HepG2 (cell line): ENCODE results near the gene NAPEPLD. TPM values are rescaled to one million over a fixed set of nuclear protein-coding genes. Genes with fewer than 3 reads are reported as not detected.

Experiments
- AGO2 ChIP-seq: fragments of 200-400 bp; formaldehyde crosslinking; optimal IDR thresholded peaks from 2 replicates; pipeline ENCODE3; 2017; ENCODE audit warnings: mild to moderate bottlenecking, low read depth, low read length, moderate library complexity
- HIC2 ChIP-seq: sonication (generic); formaldehyde crosslinking; IDR thresholded peaks from 2 replicates; pipeline ENCODE4 v1.9.0; 2022; ENCODE audit warnings: low read depth, missing genetic modification reagents
- KAT8 ChIP-seq: IDR thresholded peaks from 2 replicates; pipeline ENCODE4 v1.6.1; 2016; ENCODE audit warnings: missing genetic modification reagents, missing compliant biosample characterization
- KDM4B ChIP-seq: sonication (generic); formaldehyde crosslinking; IDR thresholded peaks from 2 replicates; pipeline ENCODE4 v1.4.0; 2020; ENCODE audit warnings: missing genetic modification reagents
- MED1 ChIP-seq: sonication (generic); formaldehyde crosslinking; IDR thresholded peaks from 2 replicates; pipeline ENCODE4 v1.4.0; 2020; ENCODE audit warnings: missing genetic modification reagents
- MXD1 ChIP-seq: sonication (generic); formaldehyde crosslinking; IDR thresholded peaks from 2 replicates; pipeline ENCODE4 v1.4.0; 2020; ENCODE audit warnings: mild to moderate bottlenecking, missing genetic modification reagents
- NAIF1 ChIP-seq: sonication (generic); formaldehyde crosslinking; IDR thresholded peaks from 2 replicates; pipeline ENCODE4 v1.5.0; 2020; ENCODE audit warnings: mild to moderate bottlenecking, missing genetic modification reagents, borderline replicate concordance
- NCOA2 ChIP-seq: sonication (generic); formaldehyde crosslinking; IDR thresholded peaks from 2 replicates; pipeline ENCODE4 v1.8.0; 2022; ENCODE audit warnings: inconsistent platforms
- TEAD2 ChIP-seq: sonication (generic); formaldehyde crosslinking; IDR thresholded peaks from 2 replicates; pipeline ENCODE4 v1.9.0; 2021; ENCODE audit warnings: missing genetic modification reagents
- YY1 ChIP-seq: IDR thresholded peaks from 2 replicates; pipeline ENCODE4 v1.6.1; 2011; ENCODE audit warnings: low read length, low read depth, moderate library complexity, mild to moderate bottlenecking; ENCODE audit not compliant: insufficient read depth, insufficient replicate concordance
- ZBTB14 ChIP-seq: sonication (generic); formaldehyde crosslinking; IDR thresholded peaks from 2 replicates; pipeline ENCODE4 v1.4.0; 2020; ENCODE audit warnings: missing genetic modification reagents
- ZNF12 ChIP-seq: sonication (generic); formaldehyde crosslinking; IDR thresholded peaks from 2 replicates; pipeline ENCODE4 v1.5.0; 2020; ENCODE audit warnings: missing genetic modification reagents
- ZNF180 ChIP-seq: sonication (generic); formaldehyde crosslinking; IDR thresholded peaks from 2 replicates; pipeline ENCODE4 v1.4.0; 2020; ENCODE audit warnings: low read depth, missing genetic modification reagents, borderline replicate concordance
- ZNF234 ChIP-seq: sonication (generic); formaldehyde crosslinking; conservative IDR thresholded peaks from 2 replicates; pipeline ENCODE4 v1.5.1; 2020; ENCODE audit warnings: mild to moderate bottlenecking, missing genetic modification reagents
- ZNF282 ChIP-seq: fragments of 450-650 bp; IDR thresholded peaks from 2 replicates; pipeline ENCODE4 v1.6.1; 2018; ENCODE audit not compliant: partially characterized antibody
- ZNF703 ChIP-seq: sonication (generic); formaldehyde crosslinking; IDR thresholded peaks from 2 replicates; pipeline ENCODE4 v1.5.1; 2020; ENCODE audit warnings: missing genetic modification reagents, mild to moderate bottlenecking, moderate library complexity, borderline replicate concordance
- ZNF720 ChIP-seq: sonication (generic); formaldehyde crosslinking; IDR thresholded peaks from 2 replicates; pipeline ENCODE4 v1.4.0; 2020; ENCODE audit warnings: missing genetic modification reagents
- ZNF766 ChIP-seq: sonication (generic); formaldehyde crosslinking; IDR thresholded peaks from 2 replicates; pipeline ENCODE4 v1.5.0; 2020; ENCODE audit warnings: missing genetic modification reagents, borderline replicate concordance
- polyA plus RNA-seq, 8 experiments: library from polyadenylated mRNA; depleted of rRNA in 3 of 8; stranded (reverse) in 7 of 8; unstranded in 1 of 8; fragments of >200 nt; fragmentation: Illumina TruSeq in 4 of 8; extraction: Trizol in 4 of 8; gene quantifications; 2 replicates each; pipeline versions ENCODE4 v1.2.1 to v1.2.3, GENCODE V29; 2011 to 2016; ENCODE audit warnings: low read depth in 4 of 8, missing spikeins in 1 of 8, mixed read lengths in 1 of 8; ENCODE audit not compliant: insufficient read depth in 1 of 8
- total RNA-seq, 5 experiments: library from RNA; depleted of rRNA; stranded (reverse); fragments of >200 nt; fragmentation: Illumina TruSeq; extraction: Trizol; gene quantifications; 2 replicates each; pipeline ENCODE4 v1.2.3, GENCODE V29; 2016; ENCODE audit warnings: low read depth in 1 of 5
- TF ChIP-seq, protein P1 (sequence below): sonication (generic); formaldehyde crosslinking; IDR thresholded peaks from 2 replicates; pipeline ENCODE4 v1.5.0; 2020; ENCODE audit warnings: mild to moderate bottlenecking, missing genetic modification reagents, borderline replicate concordance
- TF ChIP-seq, protein P2 (sequence below): sonication (generic); formaldehyde crosslinking; conservative IDR thresholded peaks from 2 replicates; pipeline ENCODE4 v1.8.0; 2022; ENCODE audit warnings: low read depth, missing genetic modification reagents

Gene NAPEPLD
- total and polyA plus RNA-seq, 2 of the 13 experiments (the other 11 are each of a cell fraction or from before 2014, with no cell fraction given): 3.4 to 5.6 TPM

- TF ChIP-seq, protein P1, sequence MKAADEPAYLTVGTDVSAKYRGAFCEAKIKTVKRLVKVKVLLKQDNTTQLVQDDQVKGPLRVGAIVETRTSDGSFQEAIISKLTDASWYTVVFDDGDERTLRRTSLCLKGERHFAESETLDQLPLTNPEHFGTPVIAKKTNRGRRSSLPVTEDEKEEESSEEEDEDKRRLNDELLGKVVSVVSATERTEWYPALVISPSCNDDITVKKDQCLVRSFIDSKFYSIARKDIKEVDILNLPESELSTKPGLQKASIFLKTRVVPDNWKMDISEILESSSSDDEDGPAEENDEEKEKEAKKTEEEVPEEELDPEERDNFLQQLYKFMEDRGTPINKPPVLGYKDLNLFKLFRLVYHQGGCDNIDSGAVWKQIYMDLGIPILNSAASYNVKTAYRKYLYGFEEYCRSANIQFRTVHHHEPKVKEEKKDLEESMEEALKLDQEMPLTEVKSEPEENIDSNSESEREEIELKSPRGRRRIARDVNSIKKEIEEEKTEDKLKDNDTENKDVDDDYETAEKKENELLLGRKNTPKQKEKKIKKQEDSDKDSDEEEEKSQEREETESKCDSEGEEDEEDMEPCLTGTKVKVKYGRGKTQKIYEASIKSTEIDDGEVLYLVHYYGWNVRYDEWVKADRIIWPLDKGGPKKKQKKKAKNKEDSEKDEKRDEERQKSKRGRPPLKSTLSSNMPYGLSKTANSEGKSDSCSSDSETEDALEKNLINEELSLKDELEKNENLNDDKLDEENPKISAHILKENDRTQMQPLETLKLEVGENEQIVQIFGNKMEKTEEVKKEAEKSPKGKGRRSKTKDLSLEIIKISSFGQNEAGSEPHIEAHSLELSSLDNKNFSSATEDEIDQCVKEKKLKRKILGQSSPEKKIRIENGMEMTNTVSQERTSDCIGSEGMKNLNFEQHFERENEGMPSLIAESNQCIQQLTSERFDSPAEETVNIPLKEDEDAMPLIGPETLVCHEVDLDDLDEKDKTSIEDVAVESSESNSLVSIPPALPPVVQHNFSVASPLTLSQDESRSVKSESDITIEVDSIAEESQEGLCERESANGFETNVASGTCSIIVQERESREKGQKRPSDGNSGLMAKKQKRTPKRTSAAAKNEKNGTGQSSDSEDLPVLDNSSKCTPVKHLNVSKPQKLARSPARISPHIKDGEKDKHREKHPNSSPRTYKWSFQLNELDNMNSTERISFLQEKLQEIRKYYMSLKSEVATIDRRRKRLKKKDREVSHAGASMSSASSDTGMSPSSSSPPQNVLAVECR: peak; percentile 60; the same call in 1 of the 2 replicates
- TF ChIP-seq ZNF720 (CRISPR knock-in tag) (no peak), AGO2 (peak; percentile 77), ZNF766 (CRISPR knock-in tag) (no peak), HIC2 (CRISPR knock-in tag) (no peak), NCOA2 (CRISPR knock-in tag) (peak; percentile 18; the same call in 1 of the 2 replicates), MXD1 (CRISPR knock-in tag) (peak; percentile 57; the same call in 1 of the 2 replicates), NAIF1 (CRISPR knock-in tag) (no peak), ZBTB14 (CRISPR knock-in tag) (peak; percentile 94), TEAD2 (CRISPR knock-in tag) (no peak), KDM4B (CRISPR knock-in tag) (no peak), ZNF12 (CRISPR knock-in tag) (no peak), ZNF234 (no peak), KAT8 (CRISPR knock-in tag) (peak; percentile 86), ZNF703 (CRISPR knock-in tag) (no peak), ZNF282 (no peak), ZNF180 (CRISPR knock-in tag) (no peak), MED1 (CRISPR knock-in tag) (0 out of 2 replicates have a peak, but pooled peaks have one; percentile 23), YY1 (peak; percentile 100)
- TF ChIP-seq, protein P2, sequence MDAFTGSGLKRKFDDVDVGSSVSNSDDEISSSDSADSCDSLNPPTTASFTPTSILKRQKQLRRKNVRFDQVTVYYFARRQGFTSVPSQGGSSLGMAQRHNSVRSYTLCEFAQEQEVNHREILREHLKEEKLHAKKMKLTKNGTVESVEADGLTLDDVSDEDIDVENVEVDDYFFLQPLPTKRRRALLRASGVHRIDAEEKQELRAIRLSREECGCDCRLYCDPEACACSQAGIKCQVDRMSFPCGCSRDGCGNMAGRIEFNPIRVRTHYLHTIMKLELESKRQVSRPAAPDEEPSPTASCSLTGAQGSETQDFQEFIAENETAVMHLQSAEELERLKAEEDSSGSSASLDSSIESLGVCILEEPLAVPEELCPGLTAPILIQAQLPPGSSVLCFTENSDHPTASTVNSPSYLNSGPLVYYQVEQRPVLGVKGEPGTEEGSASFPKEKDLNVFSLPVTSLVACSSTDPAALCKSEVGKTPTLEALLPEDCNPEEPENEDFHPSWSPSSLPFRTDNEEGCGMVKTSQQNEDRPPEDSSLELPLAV (CRISPR knock-in tag): no peak
These were observed at the start of gene NAPEPLD (continued) for GRCh38 chr7:103148994-103149807.
